ENCODE measurements around the gene C21orf91. TPM values are rescaled to one million over a fixed set of nuclear protein-coding genes. Genes with fewer than 3 reads are reported as not detected.

Gene C21orf91
- total and polyA plus RNA-seq, 9 of the 15 experiments (the other 6 are each of a cell fraction or from before 2014, with no cell fraction given) = 3.9 to 14.1 (median 12.1) TPM

DNA sequence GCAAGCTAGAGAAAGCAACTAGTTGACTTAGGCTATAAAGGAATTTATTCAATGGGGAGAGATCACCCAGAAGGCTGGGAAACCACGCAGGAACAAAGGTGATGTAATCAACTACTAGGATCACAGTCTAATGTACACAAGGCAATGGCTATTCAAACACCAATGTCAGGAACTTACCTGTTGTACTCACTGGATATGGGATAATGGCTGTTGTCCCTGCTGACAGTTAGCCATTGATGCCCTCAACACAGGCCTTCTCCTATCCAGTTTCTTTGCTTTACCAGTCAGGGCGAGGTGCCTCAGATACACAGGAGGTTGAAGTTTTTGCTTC, 32.3 kb downstream of the C21orf91 start (continued):
- TF ChIP-seq, protein P1, sequence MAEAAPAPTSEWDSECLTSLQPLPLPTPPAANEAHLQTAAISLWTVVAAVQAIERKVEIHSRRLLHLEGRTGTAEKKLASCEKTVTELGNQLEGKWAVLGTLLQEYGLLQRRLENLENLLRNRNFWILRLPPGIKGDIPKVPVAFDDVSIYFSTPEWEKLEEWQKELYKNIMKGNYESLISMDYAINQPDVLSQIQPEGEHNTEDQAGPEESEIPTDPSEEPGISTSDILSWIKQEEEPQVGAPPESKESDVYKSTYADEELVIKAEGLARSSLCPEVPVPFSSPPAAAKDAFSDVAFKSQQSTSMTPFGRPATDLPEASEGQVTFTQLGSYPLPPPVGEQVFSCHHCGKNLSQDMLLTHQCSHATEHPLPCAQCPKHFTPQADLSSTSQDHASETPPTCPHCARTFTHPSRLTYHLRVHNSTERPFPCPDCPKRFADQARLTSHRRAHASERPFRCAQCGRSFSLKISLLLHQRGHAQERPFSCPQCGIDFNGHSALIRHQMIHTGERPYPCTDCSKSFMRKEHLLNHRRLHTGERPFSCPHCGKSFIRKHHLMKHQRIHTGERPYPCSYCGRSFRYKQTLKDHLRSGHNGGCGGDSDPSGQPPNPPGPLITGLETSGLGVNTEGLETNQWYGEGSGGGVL (CRISPR knock-in tag; IDR thresholded peaks at IDR 0.05) = no peak
- TF ChIP-seq CBX1 (IDR thresholded peaks at IDR 0.05; ENCODE audit: low read depth) (no peak), ZBTB1 (CRISPR knock-in tag; IDR thresholded peaks at IDR 0.05; ENCODE audit: borderline replicate concordance, low read depth) (no peak), SMAD3 (CRISPR knock-in tag; conservative IDR thresholded peaks at IDR 0.05) (no peak)
- TF ChIP-seq, protein P2, sequence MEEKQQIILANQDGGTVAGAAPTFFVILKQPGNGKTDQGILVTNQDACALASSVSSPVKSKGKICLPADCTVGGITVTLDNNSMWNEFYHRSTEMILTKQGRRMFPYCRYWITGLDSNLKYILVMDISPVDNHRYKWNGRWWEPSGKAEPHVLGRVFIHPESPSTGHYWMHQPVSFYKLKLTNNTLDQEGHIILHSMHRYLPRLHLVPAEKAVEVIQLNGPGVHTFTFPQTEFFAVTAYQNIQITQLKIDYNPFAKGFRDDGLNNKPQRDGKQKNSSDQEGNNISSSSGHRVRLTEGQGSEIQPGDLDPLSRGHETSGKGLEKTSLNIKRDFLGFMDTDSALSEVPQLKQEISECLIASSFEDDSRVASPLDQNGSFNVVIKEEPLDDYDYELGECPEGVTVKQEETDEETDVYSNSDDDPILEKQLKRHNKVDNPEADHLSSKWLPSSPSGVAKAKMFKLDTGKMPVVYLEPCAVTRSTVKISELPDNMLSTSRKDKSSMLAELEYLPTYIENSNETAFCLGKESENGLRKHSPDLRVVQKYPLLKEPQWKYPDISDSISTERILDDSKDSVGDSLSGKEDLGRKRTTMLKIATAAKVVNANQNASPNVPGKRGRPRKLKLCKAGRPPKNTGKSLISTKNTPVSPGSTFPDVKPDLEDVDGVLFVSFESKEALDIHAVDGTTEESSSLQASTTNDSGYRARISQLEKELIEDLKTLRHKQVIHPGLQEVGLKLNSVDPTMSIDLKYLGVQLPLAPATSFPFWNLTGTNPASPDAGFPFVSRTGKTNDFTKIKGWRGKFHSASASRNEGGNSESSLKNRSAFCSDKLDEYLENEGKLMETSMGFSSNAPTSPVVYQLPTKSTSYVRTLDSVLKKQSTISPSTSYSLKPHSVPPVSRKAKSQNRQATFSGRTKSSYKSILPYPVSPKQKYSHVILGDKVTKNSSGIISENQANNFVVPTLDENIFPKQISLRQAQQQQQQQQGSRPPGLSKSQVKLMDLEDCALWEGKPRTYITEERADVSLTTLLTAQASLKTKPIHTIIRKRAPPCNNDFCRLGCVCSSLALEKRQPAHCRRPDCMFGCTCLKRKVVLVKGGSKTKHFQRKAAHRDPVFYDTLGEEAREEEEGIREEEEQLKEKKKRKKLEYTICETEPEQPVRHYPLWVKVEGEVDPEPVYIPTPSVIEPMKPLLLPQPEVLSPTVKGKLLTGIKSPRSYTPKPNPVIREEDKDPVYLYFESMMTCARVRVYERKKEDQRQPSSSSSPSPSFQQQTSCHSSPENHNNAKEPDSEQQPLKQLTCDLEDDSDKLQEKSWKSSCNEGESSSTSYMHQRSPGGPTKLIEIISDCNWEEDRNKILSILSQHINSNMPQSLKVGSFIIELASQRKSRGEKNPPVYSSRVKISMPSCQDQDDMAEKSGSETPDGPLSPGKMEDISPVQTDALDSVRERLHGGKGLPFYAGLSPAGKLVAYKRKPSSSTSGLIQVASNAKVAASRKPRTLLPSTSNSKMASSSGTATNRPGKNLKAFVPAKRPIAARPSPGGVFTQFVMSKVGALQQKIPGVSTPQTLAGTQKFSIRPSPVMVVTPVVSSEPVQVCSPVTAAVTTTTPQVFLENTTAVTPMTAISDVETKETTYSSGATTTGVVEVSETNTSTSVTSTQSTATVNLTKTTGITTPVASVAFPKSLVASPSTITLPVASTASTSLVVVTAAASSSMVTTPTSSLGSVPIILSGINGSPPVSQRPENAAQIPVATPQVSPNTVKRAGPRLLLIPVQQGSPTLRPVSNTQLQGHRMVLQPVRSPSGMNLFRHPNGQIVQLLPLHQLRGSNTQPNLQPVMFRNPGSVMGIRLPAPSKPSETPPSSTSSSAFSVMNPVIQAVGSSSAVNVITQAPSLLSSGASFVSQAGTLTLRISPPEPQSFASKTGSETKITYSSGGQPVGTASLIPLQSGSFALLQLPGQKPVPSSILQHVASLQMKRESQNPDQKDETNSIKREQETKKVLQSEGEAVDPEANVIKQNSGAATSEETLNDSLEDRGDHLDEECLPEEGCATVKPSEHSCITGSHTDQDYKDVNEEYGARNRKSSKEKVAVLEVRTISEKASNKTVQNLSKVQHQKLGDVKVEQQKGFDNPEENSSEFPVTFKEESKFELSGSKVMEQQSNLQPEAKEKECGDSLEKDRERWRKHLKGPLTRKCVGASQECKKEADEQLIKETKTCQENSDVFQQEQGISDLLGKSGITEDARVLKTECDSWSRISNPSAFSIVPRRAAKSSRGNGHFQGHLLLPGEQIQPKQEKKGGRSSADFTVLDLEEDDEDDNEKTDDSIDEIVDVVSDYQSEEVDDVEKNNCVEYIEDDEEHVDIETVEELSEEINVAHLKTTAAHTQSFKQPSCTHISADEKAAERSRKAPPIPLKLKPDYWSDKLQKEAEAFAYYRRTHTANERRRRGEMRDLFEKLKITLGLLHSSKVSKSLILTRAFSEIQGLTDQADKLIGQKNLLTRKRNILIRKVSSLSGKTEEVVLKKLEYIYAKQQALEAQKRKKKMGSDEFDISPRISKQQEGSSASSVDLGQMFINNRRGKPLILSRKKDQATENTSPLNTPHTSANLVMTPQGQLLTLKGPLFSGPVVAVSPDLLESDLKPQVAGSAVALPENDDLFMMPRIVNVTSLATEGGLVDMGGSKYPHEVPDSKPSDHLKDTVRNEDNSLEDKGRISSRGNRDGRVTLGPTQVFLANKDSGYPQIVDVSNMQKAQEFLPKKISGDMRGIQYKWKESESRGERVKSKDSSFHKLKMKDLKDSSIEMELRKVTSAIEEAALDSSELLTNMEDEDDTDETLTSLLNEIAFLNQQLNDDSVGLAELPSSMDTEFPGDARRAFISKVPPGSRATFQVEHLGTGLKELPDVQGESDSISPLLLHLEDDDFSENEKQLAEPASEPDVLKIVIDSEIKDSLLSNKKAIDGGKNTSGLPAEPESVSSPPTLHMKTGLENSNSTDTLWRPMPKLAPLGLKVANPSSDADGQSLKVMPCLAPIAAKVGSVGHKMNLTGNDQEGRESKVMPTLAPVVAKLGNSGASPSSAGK (IDR thresholded peaks at IDR 0.05) = no peak
